Medulla oblongata (tissue), 1 donor: ENCODE measurements around the gene E2F6.

Experiments
- DNase-seq: peaks from one replicate; pipeline ENCODE4 v3.0.0-alpha.2; 2015; ENCODE audit errors: extremely low spot score

E2F6 gene

GRCh38 chr2:11457935-11458334 is 8.0 kb downstream of the E2F6 start:
- DNase-seq = no peak

GRCh38 chr2:11456251-11456650 is 9.7 kb downstream of the E2F6 start:
- no peak for DNase-seq

- no peak for DNase-seq
Measured at GRCh38 chr2:11454824-11455223, 11.1 kb downstream of the E2F6 start.

GRCh38 chr2:11450791-11451190 is 15.2 kb downstream of the E2F6 start:
- no peak for DNase-seq

GRCh38 chr2:11446733-11447248 is 19.2 kb downstream of the E2F6 start:
- DNase-seq = peak; percentile 77

- DNase-seq = no peak
Measured at GRCh38 chr2:11444737-11445136, 21.2 kb downstream of the E2F6 start.

- no peak for DNase-seq
Measured at GRCh38 chr2:11438555-11439080, 27.3 kb downstream of the E2F6 start.

- no peak for DNase-seq
Measured at GRCh38 chr2:11437602-11438001, 28.4 kb downstream of the E2F6 start.

GRCh38 chr2:11435036-11435435 is 30.9 kb downstream of the E2F6 start:
- DNase-seq = no peak

GRCh38 chr2:11434443-11434842 is 31.5 kb downstream of the E2F6 start:
- DNase-seq = no peak

- DNase-seq = no peak
Measured at GRCh38 chr2:11433822-11434221, 32.1 kb downstream of the E2F6 start.

- no peak for DNase-seq
Measured at GRCh38 chr2:11430729-11431128, 35.2 kb downstream of the E2F6 start.

GRCh38 chr2:11427224-11427623 is 38.7 kb downstream of the E2F6 start:
- DNase-seq = no peak

- DNase-seq = no peak
Measured at GRCh38 chr2:11422901-11423435, 43.0 kb downstream of the E2F6 start.

- no peak for DNase-seq
Measured at GRCh38 chr2:11422491-11422865, 43.5 kb downstream of the E2F6 start.

- no peak for DNase-seq
Measured at GRCh38 chr2:11421863-11422490, 44.0 kb downstream of the E2F6 start.

- DNase-seq = no peak
Measured at GRCh38 chr2:11420671-11421070, 45.3 kb downstream of the E2F6 start.

GRCh38 chr2:11420190-11420589 is 45.8 kb downstream of the E2F6 start:
- DNase-seq = no peak

GRCh38 chr2:11419781-11420180 is 46.2 kb downstream of the E2F6 start:
- DNase-seq = no peak

GRCh38 chr2:11417946-11418585 is 47.9 kb downstream of the E2F6 start:
- no peak for DNase-seq

- no peak for DNase-seq
Measured at GRCh38 chr2:11416931-11417330, 49.0 kb downstream of the E2F6 start.

- no peak for DNase-seq
Measured at GRCh38 chr2:11416186-11416585, 49.8 kb downstream of the E2F6 start.
